Vagina (tissue), 2 donors: Measurements from ENCODE around the gene LMAN1. TPM values are rescaled to one million over a fixed set of nuclear protein-coding genes. Genes with fewer than 3 reads are reported as not detected.

Experiments
- DNase-seq, 2 donors: peaks; one replicate each; pipeline ENCODE4 v3.0.0-alpha.2; 2017; ENCODE audit errors: extremely low spot score in 2 of 2
- H3K27ac ChIP-seq: fragments of 200-600 bp; sonication (generic); one replicate; pipeline ENCODE4 v1.5.1; 2019
- H3K27me3 ChIP-seq: fragments of 200-600 bp; sonication (generic); one replicate; pipeline ENCODE4 v1.5.1; 2019
- H3K36me3 ChIP-seq, 2 donors: fragments of 200-600 bp; sonication (generic); one replicate each; pipeline ENCODE4 v1.5.1; 2017 to 2019
- H3K4me1 ChIP-seq: fragments of 200-600 bp; sonication (generic); one replicate; pipeline ENCODE4 v1.5.1; 2019
- H3K4me3 ChIP-seq, 2 donors: fragments of 200-600 bp; sonication (generic); 1 replicate in 1 of 2; 2 replicates in 1 of 2; pipeline ENCODE4 v1.5.1; 2016 to 2019
- H3K9me3 ChIP-seq: fragments of 200-600 bp; sonication (generic); one replicate; pipeline ENCODE4 v1.5.1; 2019
- CTCF ChIP-seq, 3 experiments: fragments of 450-650 bp in 2 of 3; fragments of 200-600 bp in 1 of 3; sonication (generic) in 1 of 3; IDR thresholded peaks; one replicate each; pipeline ENCODE4 v1.5.1; 2017 to 2019; ENCODE audit warnings: antibody characterized with exemption in 3 of 3, mild to moderate bottlenecking in 2 of 3, moderate library complexity in 2 of 3
- POLR2A ChIP-seq, 2 donors: fragments of 450-650 bp; IDR thresholded peaks; one replicate each; pipeline ENCODE4 v1.6.1; 2017; ENCODE audit warnings: antibody characterized with exemption in 2 of 2, mild to moderate bottlenecking in 2 of 2, moderate library complexity in 2 of 2
- POLR2AphosphoS5 ChIP-seq, 2 donors: sonication (generic); formaldehyde crosslinking; IDR thresholded peaks; one replicate each; pipeline ENCODE4 v1.9.0; 2017; ENCODE audit warnings: antibody characterized with exemption in 2 of 2, mild to moderate bottlenecking in 2 of 2, low read depth in 1 of 2; ENCODE audit not compliant: insufficient read depth in 1 of 2
- intact Hi-C: fragments of 100-400 bp; cut with DNase I; formaldehyde crosslinking; loops from one replicate; pipeline ENCODE4 v1.15.1; 2023
- total RNA-seq: library from RNA; depleted of rRNA; stranded (reverse); fragments of >200 nt; gene quantifications from one replicate; pipeline ENCODE4 v1.2.3, GENCODE V29; 2016

Gene LMAN1
- total RNA-seq, 1 donor from 2014 or later, result 52.8 TPM

GRCh38 chr18:59286341-59286740, 72.7 kb downstream of the LMAN1 start:
- no peaks in the 10 kb centered on the region for H3K4me1 ChIP-seq
- H3K4me3 ChIP-seq, result no peak overlapping the region
- H3K27me3 ChIP-seq, result no peaks in the 10 kb centered on the region
- TF ChIP-seq POLR2A (IDR thresholded peaks at IDR 0.05), result no peak
- intact Hi-C loops, result no loop called here
- no peaks in the 10 kb centered on the region for H3K36me3 ChIP-seq
- H3K27ac ChIP-seq, result no peak overlapping the region
- no peaks in the 10 kb centered on the region for H3K9me3 ChIP-seq
- DNase-seq, result no peak

GRCh38 chr18:59282341-59282740, 76.7 kb downstream of the LMAN1 start:
- H3K4me1 ChIP-seq, result no peaks in the 10 kb centered on the region
- intact Hi-C loops, result no loop called here
- no peak for TF ChIP-seq POLR2AphosphoS5 (IDR thresholded peaks at IDR 0.05; ENCODE audit: insufficient read depth in 1 of 2, low read depth in 1 of 2)
- no peak for TF ChIP-seq CTCF (IDR thresholded peaks at IDR 0.05)
- no peak for TF ChIP-seq POLR2A (IDR thresholded peaks at IDR 0.05)
- H3K27me3 ChIP-seq, result no peaks in the 10 kb centered on the region
- DNase-seq, result no peak
- no peaks in the 10 kb centered on the region for H3K36me3 ChIP-seq
- H3K4me3 ChIP-seq, result no peak overlapping the region
- no peak overlapping the region for H3K27ac ChIP-seq
- no peaks in the 10 kb centered on the region for H3K9me3 ChIP-seq

- H3K9me3 ChIP-seq, result no peaks in the 10 kb centered on the region
- DNase-seq, result no peak
- H3K4me3 ChIP-seq, result no peak overlapping the region
- intact Hi-C loops, result no loop called here
- no peak overlapping the region for H3K27ac ChIP-seq
- H3K27me3 ChIP-seq, result no peaks in the 10 kb centered on the region
- TF ChIP-seq POLR2AphosphoS5 (IDR thresholded peaks at IDR 0.05; ENCODE audit: insufficient read depth in 1 of 2, low read depth in 1 of 2) (no peak), POLR2A (IDR thresholded peaks at IDR 0.05) (no peak), CTCF (IDR thresholded peaks at IDR 0.05) (no peak)
- H3K36me3 ChIP-seq, result no peaks in the 10 kb centered on the region
- no peaks in the 10 kb centered on the region for H3K4me1 ChIP-seq
Measured at GRCh38 chr18:59279722-59280121, 79.3 kb downstream of the LMAN1 start.

GRCh38 chr18:59279193-59279592, 79.9 kb downstream of the LMAN1 start:
- intact Hi-C loops, result no loop called here
- Histone ChIP-seq H3K4me3 (no peak overlapping the region), H3K27ac (no peak overlapping the region), H3K36me3 (no peaks in the 10 kb centered on the region), H3K4me1 (peaks cover 2% of the 10 kb centered on the region), H3K9me3 (no peaks in the 10 kb centered on the region), H3K27me3 (no peaks in the 10 kb centered on the region)
- TF ChIP-seq POLR2AphosphoS5 (IDR thresholded peaks at IDR 0.05; ENCODE audit: insufficient read depth in 1 of 2, low read depth in 1 of 2), result no peak
- TF ChIP-seq POLR2A (IDR thresholded peaks at IDR 0.05), result no peak
- TF ChIP-seq CTCF (IDR thresholded peaks at IDR 0.05), result no peak
- DNase-seq, result no peak

GRCh38 chr18:59278793-59279192, 80.3 kb downstream of the LMAN1 start:
- H3K9me3 ChIP-seq, result no peaks in the 10 kb centered on the region
- H3K4me1 ChIP-seq, result peaks cover 6% of the 10 kb centered on the region
- no peak for TF ChIP-seq CTCF (IDR thresholded peaks at IDR 0.05)
- TF ChIP-seq POLR2A (IDR thresholded peaks at IDR 0.05), result no peak
- TF ChIP-seq POLR2AphosphoS5 (IDR thresholded peaks at IDR 0.05; ENCODE audit: insufficient read depth in 1 of 2, low read depth in 1 of 2), result no peak
- no peaks in the 10 kb centered on the region for H3K36me3 ChIP-seq
- H3K4me3 ChIP-seq, result no peak overlapping the region
- H3K27ac ChIP-seq, result no peak overlapping the region
- no peak for DNase-seq
- H3K27me3 ChIP-seq, result peaks cover under 1% of the 10 kb centered on the region
- intact Hi-C loops, result no loop called here

Other genes with a start within 250 kb of the LMAN1 start
- 9.1 TPM for gene SEC11C, start 219.4 kb downstream of the LMAN1 start, total RNA-seq
- gene GRP, start 139.1 kb downstream of the LMAN1 start, total RNA-seq, result not detected
- not detected for gene RAX, start 85.8 kb downstream of the LMAN1 start, total RNA-seq
- not detected for gene CPLX4, start 40.6 kb downstream of the LMAN1 start, total RNA-seq